Measurements from ENCODE around the gene EXOC3L1.
A peak's percentile ranks its signal among the peaks of the same experiment; 100 is the strongest.

EXOC3L1 gene

GRCh38 chr16:67169011-67169451 is 20.9 kb downstream of the EXOC3L1 start:
- peak; percentile 67 for TF ChIP-seq REST (IDR thresholded peaks at IDR 0.05; ENCODE audit: low read depth)
- TF ChIP-seq CEBPB (IDR thresholded peaks at IDR 0.05), result no peak

- TF ChIP-seq TEAD4 (IDR thresholded peaks at IDR 0.05) (no peak), TCF12 (IDR thresholded peaks at IDR 0.05; ENCODE audit: low read depth) (no peak), ZBTB7A (IDR thresholded peaks at IDR 0.05; ENCODE audit: low read depth) (no peak)
Measured at GRCh38 chr16:67167588-67167987, 22.3 kb downstream of the EXOC3L1 start.

GRCh38 chr16:67166598-67167168 is 23.3 kb downstream of the EXOC3L1 start:
- TF ChIP-seq MAX (IDR thresholded peaks at IDR 0.05) (no peak), TEAD4 (IDR thresholded peaks at IDR 0.05) (no peak), CREB1 (IDR thresholded peaks at IDR 0.05; ENCODE audit: low read depth) (no peak), NFIC (IDR thresholded peaks at IDR 0.05) (no peak), TCF12 (IDR thresholded peaks at IDR 0.05; ENCODE audit: low read depth) (no peak), EP300 (IDR thresholded peaks at IDR 0.05; ENCODE audit: borderline replicate concordance) (no peak), USF1 (IDR thresholded peaks at IDR 0.05) (no peak), ZBTB7A (IDR thresholded peaks at IDR 0.05; ENCODE audit: low read depth) (no peak)

GRCh38 chr16:67166110-67166547 is 23.8 kb downstream of the EXOC3L1 start:
- TF ChIP-seq EP300 (IDR thresholded peaks at IDR 0.05; ENCODE audit: borderline replicate concordance) (no peak), NFIC (IDR thresholded peaks at IDR 0.05) (no peak), USF1 (IDR thresholded peaks at IDR 0.05) (no peak), FOXM1 (IDR thresholded peaks at IDR 0.05; ENCODE audit: borderline replicate concordance, low read depth) (no peak), RAD21 (IDR thresholded peaks at IDR 0.05; ENCODE audit: low read depth) (no peak), MAX (IDR thresholded peaks at IDR 0.05) (no peak), CEBPB (IDR thresholded peaks at IDR 0.05) (no peak), TAF1 (IDR thresholded peaks at IDR 0.05; ENCODE audit: low read depth) (no peak), EGR1 (IDR thresholded peaks at IDR 0.05) (no peak), ZBTB7A (IDR thresholded peaks at IDR 0.05; ENCODE audit: low read depth) (no peak), TEAD4 (IDR thresholded peaks at IDR 0.05) (no peak), TCF12 (IDR thresholded peaks at IDR 0.05; ENCODE audit: low read depth) (no peak), YY1 (IDR thresholded peaks at IDR 0.05; ENCODE audit: low read depth) (no peak), CREB1 (IDR thresholded peaks at IDR 0.05; ENCODE audit: low read depth) (no peak), REST (IDR thresholded peaks at IDR 0.05; ENCODE audit: low read depth) (no peak)

GRCh38 chr16:67165121-67166078 is 24.5 kb downstream of the EXOC3L1 start:
- no peak for TF ChIP-seq REST (IDR thresholded peaks at IDR 0.05; ENCODE audit: low read depth)
- TF ChIP-seq TCF12 (IDR thresholded peaks at IDR 0.05; ENCODE audit: low read depth), result no peak
- TF ChIP-seq TAF1 (IDR thresholded peaks at IDR 0.05; ENCODE audit: low read depth), result no peak
- TF ChIP-seq TEAD4 (IDR thresholded peaks at IDR 0.05), result no peak
- no peak for TF ChIP-seq RAD21 (IDR thresholded peaks at IDR 0.05; ENCODE audit: low read depth)
- no peak for TF ChIP-seq ZBTB7A (IDR thresholded peaks at IDR 0.05; ENCODE audit: low read depth)
- TF ChIP-seq FOXM1 (IDR thresholded peaks at IDR 0.05; ENCODE audit: borderline replicate concordance, low read depth), result no peak
